B cell (primary cell): Measurements from ENCODE around the gene H2BK1. TPM values are rescaled to one million over a fixed set of nuclear protein-coding genes. Genes with fewer than 3 reads are reported as not detected.

Experiments used
- ATAC-seq: fragments of 200-7000 bp; cut with Tn5 transposase; one replicate; pipeline ENCODE4 v1.10.0; 2021; ENCODE audit warnings: low read depth, mild to moderate bottlenecking, moderate number of reproducible peaks, moderate library complexity
- CTCF ChIA-PET: fragments of 350-600 bp; sonication (Branson Sonifier 250); formaldehyde crosslinking; loops from one replicate; lab custom pipeline; 2021; ENCODE audit warnings: antibody characterized with exemption, inconsistent platforms; lab: Charles Lee
- POLR2A ChIA-PET: fragments of 350-600 bp; sonication (Branson Sonifier 250); formaldehyde crosslinking; loops from one replicate; lab custom pipeline; 2021; ENCODE audit warnings: antibody characterized with exemption; lab: Charles Lee
- DNase-seq: peaks from one replicate; pipeline ENCODE4 v3.0.0; 2013
- H2AFZ ChIP-seq: 2 replicates; pipeline ENCODE4 v1.6.1; 2012; ENCODE audit warnings: mild to moderate bottlenecking, low read depth, low read length; ENCODE audit not compliant: insufficient read depth, poor library complexity, severe bottlenecking
- H3K27ac ChIP-seq, 2 donors: 1 replicate in 1 of 2; 2 replicates in 1 of 2; pipeline ENCODE4 v1.5.1; 2012 to 2013; ENCODE audit warnings: low read length in 2 of 2, mild to moderate bottlenecking in 2 of 2, moderate library complexity in 1 of 2
- H3K27me3 ChIP-seq, 4 experiments: fragments of 200-600 bp in 1 of 4; sonication (generic) in 1 of 4; replicated peaks in 1 of 4; 1 replicate in 2 of 4; 2 replicates in 2 of 4; pipeline versions ENCODE4 v1.6.1 to v1.7.0; 2013 to 2016; ENCODE audit warnings: low read length in 3 of 4, mild to moderate bottlenecking in 2 of 4, mixed read lengths in 1 of 4, moderate library complexity in 1 of 4; ENCODE audit not compliant: insufficient read depth in 4 of 4, control insufficient read depth in 3 of 4; ENCODE audit errors: control extremely low read depth in 1 of 4
- H3K36me3 ChIP-seq, 2 experiments: replicated peaks in 1 of 2; 1 replicate in 1 of 2; 2 replicates in 1 of 2; pipeline versions ENCODE4 v1.6.1 to v1.7.1; 2013; ENCODE audit warnings: low read length in 1 of 2; ENCODE audit not compliant: insufficient read depth in 2 of 2, control insufficient read depth in 1 of 2; ENCODE audit errors: control extremely low read depth in 1 of 2, extremely low read depth in 1 of 2
- H3K4me1 ChIP-seq, 2 donors: fragments of 200-600 bp in 1 of 2; sonication (generic) in 1 of 2; 1 replicate in 1 of 2; 2 replicates in 1 of 2; pipeline versions ENCODE4 v1.5.1 to v1.6.1; 2013 to 2017; ENCODE audit warnings: low read length in 2 of 2; ENCODE audit not compliant: control insufficient read depth in 2 of 2, insufficient read depth in 2 of 2
- H3K4me2 ChIP-seq: replicated peaks from 2 replicates; pipeline ENCODE3; 2012; ENCODE audit warnings: mild to moderate bottlenecking, low read depth, low read length; ENCODE audit not compliant: poor library complexity, severe bottlenecking
- H3K4me3 ChIP-seq, 5 experiments: fragments of 200-600 bp in 1 of 5; sonication (generic) in 1 of 5; 1 replicate in 3 of 5; 2 replicates in 2 of 5; pipeline versions ENCODE4 v1.5.1 to v1.7.0; 2011 to 2016; ENCODE audit warnings: low read length in 4 of 5, mild to moderate bottlenecking in 4 of 5, low read depth in 2 of 5, control low read depth in 1 of 5, moderate library complexity in 1 of 5; ENCODE audit not compliant: insufficient read depth in 1 of 5; ENCODE audit errors: control extremely low read depth in 1 of 5, extremely low read depth in 1 of 5
- H3K79me2 ChIP-seq: fragments of 200-600 bp; sonication (generic); one replicate; pipeline ENCODE4 v1.6.0; 2016; ENCODE audit warnings: low read length; ENCODE audit not compliant: control insufficient read depth, insufficient read depth
- H3K9ac ChIP-seq: fragments of 200-600 bp; sonication (generic); 2 replicates; pipeline ENCODE4 v1.6.1; 2017; ENCODE audit warnings: mild to moderate bottlenecking, low read length, moderate library complexity
- H3K9me3 ChIP-seq, 3 donors: one replicate each; pipeline versions ENCODE4 v1.6.1 to v1.7.1; 2013; ENCODE audit warnings: low read length in 2 of 3; ENCODE audit not compliant: control insufficient read depth in 2 of 3, insufficient read depth in 1 of 3; ENCODE audit errors: control extremely low read depth in 1 of 3
- H4K20me1 ChIP-seq: 2 replicates; pipeline ENCODE4 v1.6.0; 2012; ENCODE audit warnings: mild to moderate bottlenecking, low read length; ENCODE audit not compliant: insufficient read depth, control insufficient read depth, poor library complexity, severe bottlenecking
- H3K27ac Mint-ChIP-seq: one replicate; pipeline ENCODE4 v1.8.0; 2021; ENCODE audit warnings: mixed read lengths
- H3K27me3 Mint-ChIP-seq: one replicate; pipeline ENCODE4 v1.8.0; 2021; ENCODE audit warnings: mixed read lengths
- H3K4me1 Mint-ChIP-seq: one replicate; pipeline ENCODE4 v1.8.0; 2021; ENCODE audit warnings: mixed read lengths
- H3K4me3 Mint-ChIP-seq: one replicate; pipeline ENCODE4 v1.8.0; 2021; ENCODE audit warnings: mixed read lengths
- H3K9me3 Mint-ChIP-seq: one replicate; pipeline ENCODE4 v1.8.0; 2022; ENCODE audit warnings: mixed read lengths; ENCODE audit not compliant: insufficient read depth
- EZH2 ChIP-seq: IDR thresholded peaks from 2 replicates; pipeline ENCODE4 v1.6.1; 2012; ENCODE audit warnings: borderline replicate concordance, low read depth, mild to moderate bottlenecking, moderate library complexity, low read length; ENCODE audit not compliant: insufficient read depth, poor library complexity, severe bottlenecking
- WGBS: methylation state at CpG from one replicate; pipeline ENCODE4 v1.1.5; 2013; ENCODE audit warnings: missing lambda C conversion rate; ENCODE audit not compliant: insufficient coverage; 5-methylcytosine and 5-hydroxymethylcytosine counted together
- intact Hi-C: fragments of 100-400 bp; cut with micrococcal nuclease; formaldehyde crosslinking; loops from one replicate; pipeline ENCODE4 v1.10.0; 2022
- polyA plus RNA-seq: library from polyadenylated mRNA; depleted of rRNA; stranded (reverse); fragments of >200 nt; gene quantifications from 2 replicates; pipeline ENCODE4 v1.2.3, GENCODE V29; 2012
- total RNA-seq, 2 donors: library from RNA; stranded (reverse); fragments of 120-200 nt in 1 of 2; gene quantifications; 1 replicate in 1 of 2; 2 replicates in 1 of 2; pipeline versions ENCODE4 v1.2.3 to v1.2.4, GENCODE V29; 2013 to 2022
- TF ChIP-seq, protein P1 (sequence below): fragments of 200-600 bp; IDR thresholded peaks from one replicate; pipeline ENCODE4 v1.8.0; 2022; ENCODE audit warnings: antibody characterized with exemption, mild to moderate bottlenecking

H2BK1 gene
- total and polyA plus RNA-seq, 2 donors (not counting 1 experiment from before 2014, with no cell fraction given) = 4.2 TPM; not detected in 1

DNA sequence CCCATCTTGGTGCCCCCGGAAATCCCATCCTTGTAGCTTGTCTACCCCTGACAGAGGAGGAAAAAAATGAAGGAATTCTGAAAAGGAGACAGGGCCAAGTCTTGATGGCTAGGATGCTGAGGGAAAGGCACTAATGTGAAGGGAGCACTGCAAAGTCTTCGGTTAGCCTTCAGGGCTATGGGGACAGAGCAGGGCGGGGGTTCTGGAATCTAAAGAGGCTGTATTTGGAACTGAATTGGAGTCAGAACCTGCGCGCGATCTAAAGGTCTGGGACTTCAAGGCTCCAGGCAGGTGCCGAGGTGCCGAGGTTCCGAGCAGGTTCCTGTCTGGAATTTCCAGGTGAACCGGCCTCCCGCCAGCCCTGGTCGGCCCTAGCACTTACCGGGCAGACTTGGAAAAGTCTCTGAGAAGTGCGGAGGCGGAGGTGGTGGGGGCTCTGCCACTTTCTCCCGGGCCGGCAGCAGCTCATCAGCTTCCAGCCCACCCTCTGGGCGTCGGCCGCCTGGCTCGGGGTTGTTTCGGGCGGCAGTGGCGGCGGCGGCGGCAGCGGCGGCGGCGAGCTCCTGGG lies 43.6 kb downstream of the H2BK1 start:
- POLR2A ChIA-PET = interaction anchor here (0.6 kb wide), 1 partner anchor 106 kb away, joined by 3 read pairs; no protein-coding TSS in a partner anchor
- CTCF ChIA-PET = interaction anchor here (0.7 to 1.4 kb wide), 3 partner anchors 8 to 77 kb away, joined by 3 read pairs; no protein-coding TSS in a partner anchor
- Mint-ChIP-seq H3K27ac (no peak overlapping the region), H3K9me3 (no peaks in the 10 kb centered on the region), H3K4me1 (peaks cover 14% of the 10 kb centered on the region), H3K4me3 (peak overlapping the region; percentile 73), H3K27me3 (peaks cover 30% of the 10 kb centered on the region)
- TF ChIP-seq, protein P1, sequence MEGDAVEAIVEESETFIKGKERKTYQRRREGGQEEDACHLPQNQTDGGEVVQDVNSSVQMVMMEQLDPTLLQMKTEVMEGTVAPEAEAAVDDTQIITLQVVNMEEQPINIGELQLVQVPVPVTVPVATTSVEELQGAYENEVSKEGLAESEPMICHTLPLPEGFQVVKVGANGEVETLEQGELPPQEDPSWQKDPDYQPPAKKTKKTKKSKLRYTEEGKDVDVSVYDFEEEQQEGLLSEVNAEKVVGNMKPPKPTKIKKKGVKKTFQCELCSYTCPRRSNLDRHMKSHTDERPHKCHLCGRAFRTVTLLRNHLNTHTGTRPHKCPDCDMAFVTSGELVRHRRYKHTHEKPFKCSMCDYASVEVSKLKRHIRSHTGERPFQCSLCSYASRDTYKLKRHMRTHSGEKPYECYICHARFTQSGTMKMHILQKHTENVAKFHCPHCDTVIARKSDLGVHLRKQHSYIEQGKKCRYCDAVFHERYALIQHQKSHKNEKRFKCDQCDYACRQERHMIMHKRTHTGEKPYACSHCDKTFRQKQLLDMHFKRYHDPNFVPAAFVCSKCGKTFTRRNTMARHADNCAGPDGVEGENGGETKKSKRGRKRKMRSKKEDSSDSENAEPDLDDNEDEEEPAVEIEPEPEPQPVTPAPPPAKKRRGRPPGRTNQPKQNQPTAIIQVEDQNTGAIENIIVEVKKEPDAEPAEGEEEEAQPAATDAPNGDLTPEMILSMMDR = no peak
- no peak for TF ChIP-seq EZH2
- DNase-seq (peak; percentile 46), ATAC-seq (no peak)
- Histone ChIP-seq H3K36me3 (no peaks in the 10 kb centered on the region), H3K27ac (no peak overlapping the region), H3K9me3 (peaks cover 0 to 7% (median 0%) of the 10 kb centered on the region in 3 donors), H3K4me2 (peak overlapping the region; percentile 96), H2AFZ (peak overlapping the region; percentile 76), H3K4me3 (peak overlapping the region in 3 of 5 experiments; percentile 38 to 57 (median 53)), H3K79me2 (no peaks in the 10 kb centered on the region), H3K27me3 (peaks cover 2 to 65% (median 51%) of the 10 kb centered on the region in 4 experiments), H4K20me1 (no peaks in the 10 kb centered on the region), H3K9ac (peak overlapping the region; percentile 58), H3K4me1 (peaks cover 10 to 28% of the 10 kb centered on the region in 2 donors)
- intact Hi-C loops = no loop called here
- WGBS = 13% methylated on average over 30 of the region's 31 CpGs

DNA sequence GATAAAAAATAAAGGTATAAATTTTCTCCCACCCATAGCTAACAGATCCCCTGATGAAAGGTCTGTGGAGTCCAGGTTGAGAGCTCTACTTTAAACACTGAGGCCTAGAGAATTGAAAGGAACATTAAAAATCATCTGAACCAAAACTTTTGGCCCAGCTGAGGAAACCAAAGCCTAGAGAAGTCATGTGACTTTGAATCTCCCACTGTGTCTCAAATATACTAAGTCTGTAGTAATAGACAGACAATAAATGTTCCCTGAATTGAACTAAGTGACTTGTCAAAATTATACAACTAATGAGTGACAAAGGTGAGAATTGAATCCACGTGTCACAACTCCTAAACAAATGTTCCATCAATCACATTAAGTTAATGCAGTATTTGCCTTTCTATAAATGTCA lies 48.5 kb downstream of the H2BK1 start:
- intact Hi-C loops = no loop called here
- POLR2A ChIA-PET = no interaction called here
- H3K27me3 Mint-ChIP-seq = peaks cover 19% of the 10 kb centered on the region
- no peak overlapping the region for H3K27ac Mint-ChIP-seq
- no peak overlapping the region for H2AFZ ChIP-seq
- H3K9me3 ChIP-seq = peaks cover 0 to 2% (median 0%) of the 10 kb centered on the region in 3 donors
- ATAC-seq (no peak), DNase-seq (no peak)
- CTCF ChIA-PET = no interaction called here
- H3K4me2 ChIP-seq = no peak overlapping the region
- no peaks in the 10 kb centered on the region for H3K9me3 Mint-ChIP-seq
- no peak overlapping the region for H3K9ac ChIP-seq
- peaks cover 7% of the 10 kb centered on the region for H3K4me1 Mint-ChIP-seq
- TF ChIP-seq, protein P1 = no peak
- no peak for TF ChIP-seq EZH2
- H4K20me1 ChIP-seq = no peaks in the 10 kb centered on the region
- H3K27me3 ChIP-seq = peaks cover 2 to 52% (median 40%) of the 10 kb centered on the region in 4 experiments
- WGBS = no CpG with 5 or more reads among the region's 1 CpG
- H3K27ac ChIP-seq = no peak overlapping the region
- H3K36me3 ChIP-seq = no peaks in the 10 kb centered on the region
- H3K4me1 ChIP-seq = peaks cover 5 to 16% of the 10 kb centered on the region in 2 donors
- no peaks in the 10 kb centered on the region for H3K79me2 ChIP-seq
- H3K4me3 ChIP-seq = no peak overlapping the region
- H3K4me3 Mint-ChIP-seq = no peak overlapping the region
